Mesangial cell (primary cell): ENCODE measurements around the gene DCK. TPM values are rescaled to one million over a fixed set of nuclear protein-coding genes. Genes with fewer than 3 reads are reported as not detected.

ENCODE experiments used
- total RNA-seq: library from RNA; depleted of rRNA; stranded (reverse); fragments of >200 nt; gene quantifications from 2 replicates; pipeline ENCODE4 v1.2.3, GENCODE V29; 2015

Gene DCK
- 13.1 and 24.0 TPM in 2 replicates for total RNA-seq

DNA sequence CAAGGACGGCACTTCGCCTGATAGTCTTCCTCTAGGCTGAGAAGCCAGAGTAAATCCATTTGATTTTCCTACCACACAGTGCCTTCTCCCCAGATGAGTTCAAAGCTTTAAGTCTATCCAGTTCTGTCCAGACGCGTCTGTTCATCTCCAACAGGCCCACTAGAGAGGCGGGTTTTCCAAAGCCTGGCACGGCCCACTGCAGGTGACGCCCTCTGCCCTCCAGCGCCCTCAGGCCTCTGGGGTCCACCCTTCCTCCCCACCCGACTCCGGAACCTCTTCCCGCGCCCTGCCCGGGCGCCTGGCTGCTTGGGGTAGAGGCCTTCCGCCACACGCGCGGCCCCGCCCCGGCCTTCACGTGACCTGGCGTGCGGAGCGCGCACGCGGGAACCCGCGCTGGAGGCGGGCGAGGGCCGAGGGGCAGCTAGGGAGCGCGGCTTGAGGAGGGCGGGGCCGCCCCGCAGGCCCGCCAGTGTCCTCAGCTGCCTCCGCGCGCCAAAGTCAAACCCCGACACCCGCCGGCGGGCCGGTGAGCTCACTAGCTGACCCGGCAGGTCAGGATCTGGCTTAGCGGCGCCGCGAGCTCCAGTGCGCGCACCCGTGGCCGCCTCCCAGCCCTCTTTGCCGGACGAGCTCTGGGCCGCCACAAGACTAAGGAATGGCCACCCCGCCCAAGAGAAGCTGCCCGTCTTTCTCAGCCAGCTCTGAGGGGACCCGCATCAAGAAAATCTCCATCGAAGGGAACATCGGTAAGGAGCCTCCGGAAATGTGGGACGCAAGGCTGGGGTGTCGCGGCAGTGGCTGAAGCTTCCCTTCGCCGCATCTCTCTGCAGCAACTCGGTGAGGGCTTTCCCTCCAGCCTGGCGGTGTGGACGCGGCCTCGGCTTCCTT lies at the start of gene DCK:
TSS of gene DCK (plus strand) at position 469 of the 888 bp plus-strand sequence. CDS start at position 656, 187 bp downstream.

Other genes with a start within 250 kb of the DCK start
- gene GRSF1, start 153.8 kb upstream of the DCK start, total RNA-seq: 49.2 and 61.9 TPM in 2 replicates
- 5.9 and 9.1 TPM in 2 replicates for gene MOB1B, start 91.3 kb upstream of the DCK start, total RNA-seq